Gastrocnemius medialis (tissue), 4 donors: Measurements from ENCODE around the gene BBX.

Source experiments
- POLR2A ChIP-seq, 2 donors: fragments of 450-650 bp; IDR thresholded peaks; one replicate each; pipeline ENCODE4 v1.6.1; 2017; ENCODE audit warnings: antibody characterized with exemption in 2 of 2, mild to moderate bottlenecking in 2 of 2, moderate library complexity in 2 of 2
- TF ChIP-seq, protein P1 (sequence below), 5 experiments: fragments of 450-650 bp in 3 of 5; fragments of 200-600 bp in 2 of 5; sonication (generic) in 2 of 5; IDR thresholded peaks in 4 of 5; conservative IDR thresholded peaks in 1 of 5; 1 replicate in 4 of 5; 2 replicates in 1 of 5; pipeline ENCODE4 v1.5.1; 2016 to 2019; ENCODE audit warnings: antibody characterized with exemption in 5 of 5, mild to moderate bottlenecking in 3 of 5, moderate library complexity in 3 of 5

DNA sequence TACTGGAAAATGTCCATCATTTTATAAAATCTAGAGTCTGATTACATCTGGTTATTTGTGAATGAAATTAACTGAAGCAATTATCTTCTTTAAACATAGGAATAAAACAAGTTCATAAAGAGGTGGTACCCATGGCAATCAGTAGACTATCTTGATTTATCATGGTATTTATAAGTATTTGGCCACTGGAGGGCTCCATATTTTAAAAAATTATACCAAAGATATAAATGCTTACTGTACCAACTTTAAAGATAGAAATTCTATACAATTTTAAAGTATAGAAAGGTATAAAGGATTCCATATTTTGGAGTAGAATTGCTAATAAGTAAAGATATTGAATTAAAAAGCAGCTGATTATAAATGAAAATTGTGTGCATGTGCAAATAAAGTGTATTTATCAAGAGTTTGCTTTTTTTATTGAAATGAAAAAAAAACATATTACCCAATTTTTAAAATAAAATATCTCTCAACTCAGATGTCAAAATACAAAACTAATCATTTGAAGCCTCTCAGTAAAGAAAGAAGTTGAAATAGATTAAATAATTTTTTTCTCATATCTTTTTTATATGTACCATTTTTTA lies 105.3 kb downstream of the BBX start:
- TF ChIP-seq, protein P1, sequence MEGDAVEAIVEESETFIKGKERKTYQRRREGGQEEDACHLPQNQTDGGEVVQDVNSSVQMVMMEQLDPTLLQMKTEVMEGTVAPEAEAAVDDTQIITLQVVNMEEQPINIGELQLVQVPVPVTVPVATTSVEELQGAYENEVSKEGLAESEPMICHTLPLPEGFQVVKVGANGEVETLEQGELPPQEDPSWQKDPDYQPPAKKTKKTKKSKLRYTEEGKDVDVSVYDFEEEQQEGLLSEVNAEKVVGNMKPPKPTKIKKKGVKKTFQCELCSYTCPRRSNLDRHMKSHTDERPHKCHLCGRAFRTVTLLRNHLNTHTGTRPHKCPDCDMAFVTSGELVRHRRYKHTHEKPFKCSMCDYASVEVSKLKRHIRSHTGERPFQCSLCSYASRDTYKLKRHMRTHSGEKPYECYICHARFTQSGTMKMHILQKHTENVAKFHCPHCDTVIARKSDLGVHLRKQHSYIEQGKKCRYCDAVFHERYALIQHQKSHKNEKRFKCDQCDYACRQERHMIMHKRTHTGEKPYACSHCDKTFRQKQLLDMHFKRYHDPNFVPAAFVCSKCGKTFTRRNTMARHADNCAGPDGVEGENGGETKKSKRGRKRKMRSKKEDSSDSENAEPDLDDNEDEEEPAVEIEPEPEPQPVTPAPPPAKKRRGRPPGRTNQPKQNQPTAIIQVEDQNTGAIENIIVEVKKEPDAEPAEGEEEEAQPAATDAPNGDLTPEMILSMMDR (IDR thresholded peaks at IDR 0.05 in 4 of 5, conservative IDR thresholded peaks at IDR 0.05 in 1 of 5), result no peak
- TF ChIP-seq POLR2A (IDR thresholded peaks at IDR 0.05), result no peak
